ENCODE measurements around the gene AURKA. TPM values are rescaled to one million over a fixed set of nuclear protein-coding genes. Genes with fewer than 3 reads are reported as not detected.

AURKA gene
- total and polyA plus RNA-seq, 9 of the 15 experiments (the other 6 are each of a cell fraction or from before 2014, with no cell fraction given) = 72.7 to 162 (median 113) TPM

DNA sequence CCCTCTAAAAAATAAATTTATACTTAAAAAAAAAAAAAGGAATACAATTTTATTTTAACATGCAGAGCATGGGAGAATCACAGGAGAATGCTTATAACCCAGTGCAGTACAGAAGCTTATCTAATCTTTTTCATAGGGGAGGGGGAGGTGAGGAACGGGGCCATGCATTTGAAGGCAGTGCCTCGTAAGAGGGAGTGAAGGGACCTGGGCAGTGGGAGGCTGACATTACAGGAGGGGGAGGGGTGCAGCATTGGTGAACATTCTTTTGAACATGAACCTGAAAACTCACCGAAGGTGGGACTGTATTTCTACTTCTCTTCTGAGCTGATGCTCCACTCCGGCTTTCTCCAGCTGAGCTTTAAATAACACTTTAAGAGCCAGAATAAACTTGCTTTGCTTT, 9.3 kb downstream of the AURKA start:
- Histone ChIP-seq H2AFZ (ENCODE audit: low read depth, low read length) (no peak overlapping the region), H3K4me2 (ENCODE audit: insufficient read depth, low read length) (0 out of 2 replicates have a peak overlapping the region, but pooled peaks have one; percentile 10), H3K27me3 (ENCODE audit: control insufficient read depth in 2 of 2, insufficient read depth in 2 of 2, low read length in 2 of 2) (no peaks in the 10 kb centered on the region), H3K36me3 (ENCODE audit: control insufficient read depth, insufficient read depth, low read length) (peaks cover 91% of the 10 kb centered on the region), H3K9ac (ENCODE audit: insufficient read depth in 1 of 2, low read depth in 2 of 2, low read length in 2 of 2) (no peak overlapping the region; a peak in 1 of 4 replicates), H4K20me1 (replicated peaks; ENCODE audit: control insufficient read depth, insufficient read depth, low read length) (no peaks in the 10 kb centered on the region; the same call in 1 of the 2 replicates), H3K4me3 (no peak overlapping the region), H3K79me2 (ENCODE audit: control insufficient read depth, insufficient read depth, low read length) (peaks cover 87% of the 10 kb centered on the region), H3K9me1 (ENCODE audit: control insufficient read depth, insufficient read depth, low read length) (no peaks in the 10 kb centered on the region), H3K9me3 (replicated peaks; ENCODE audit: control insufficient read depth, insufficient read depth, low read depth, low read length) (no peaks in the 10 kb centered on the region), H3K4me1 (replicated peaks in 1 of 2; ENCODE audit: control insufficient read depth in 2 of 2, insufficient read depth in 2 of 2, low read length in 2 of 2) (peaks cover 0 to 16% of the 10 kb centered on the region in 2 experiments; a peak in 2 of 5 replicates), H3K27ac (ENCODE audit: extremely low read depth, low read depth, low read length) (peak overlapping the region; percentile 18; the same call in 1 of the 3 replicates)
- POLR2A ChIA-PET = interaction anchor here (0.6 to 2.8 kb wide), 5 partner anchors 9 to 83 kb away, joined by 3 to 21 read pairs (median 4); partner anchors contain the start of genes AURKA and CSTF1
- WGBS (ENCODE audit: insufficient coverage, low coverage, missing lambda C conversion rate) = 36% methylated on average over 4 of the region's 4 CpGs
- CTCF ChIA-PET (ENCODE audit: low intra/inter-chr PET ratio) = no interaction called here
- BruUV-seq (replicated peaks) = no TSS peak
- no peak for TF ChIP-seq EP300 (IDR thresholded peaks at IDR 0.05; ENCODE audit: low read length)
- peak; percentile 18; the same call in 1 of the 2 replicates for TF ChIP-seq DPF2 (IDR thresholded peaks at IDR 0.05)
- 0 out of 2 replicates have a peak, but pooled peaks have one; percentile 3 for TF ChIP-seq CBFA2T3 (IDR thresholded peaks at IDR 0.05)
- TF ChIP-seq C11orf30 (IDR thresholded peaks at IDR 0.05; ENCODE audit: low read depth) = no peak
- no peak for TF ChIP-seq ZNF436 (CRISPR knock-in tag; IDR thresholded peaks at IDR 0.05)
- TF ChIP-seq NCOA1 (IDR thresholded peaks at IDR 0.05; ENCODE audit: low read depth) = no peak
- peak; percentile 40 for TF ChIP-seq VEZF1 (CRISPR knock-in tag; IDR thresholded peaks at IDR 0.05)
- no peak for TF ChIP-seq RBM25 (IDR thresholded peaks at IDR 0.05; ENCODE audit: low read depth, low read length, severe bottlenecking)
- in situ Hi-C loops (cut with MboI) (no loop called here), intact Hi-C loops (cut with micrococcal nuclease) (no loop called here)
- FAIRE-seq = peak; percentile 49
- peak; percentile 85 for ATAC-seq
- peak; percentile 36 to 62 (median 44) for DNase-seq (ENCODE audit: extremely low read depth in 1 of 4, low spot score in 3 of 4)

All from K562 (cell line).